HG03442 (cell line): Measurements from ENCODE around the gene RBFOX2.

Source experiments
- ATAC-seq: cut with Tn5 transposase; IDR thresholded peaks from one replicate; pipeline ENCODE4 v1.9.1; 2021; ENCODE audit warnings: mild to moderate bottlenecking, moderate library complexity; ENCODE audit not compliant: unreplicated experiment

The RBFOX2 gene

DNA sequence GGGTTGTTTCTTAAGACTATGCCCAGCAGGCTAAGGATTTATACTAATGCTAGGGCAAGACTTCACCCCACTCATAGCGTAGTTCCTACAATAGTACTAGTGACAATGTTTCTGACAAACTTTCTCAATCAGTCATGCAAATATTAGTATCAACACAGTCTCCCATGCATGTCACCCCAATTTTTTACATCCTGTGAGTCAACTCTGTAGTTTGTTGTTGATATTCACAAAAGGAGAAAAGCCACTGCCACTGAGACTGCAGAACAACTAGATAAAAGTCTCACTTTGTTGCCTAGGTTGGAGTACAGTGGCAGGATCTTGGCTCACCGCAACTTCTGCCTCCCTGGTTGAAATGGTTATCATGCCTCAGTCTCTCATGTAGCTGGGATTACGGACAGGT, 155.2 kb downstream of the RBFOX2 start:
- ATAC-seq, result no peak

DNA sequence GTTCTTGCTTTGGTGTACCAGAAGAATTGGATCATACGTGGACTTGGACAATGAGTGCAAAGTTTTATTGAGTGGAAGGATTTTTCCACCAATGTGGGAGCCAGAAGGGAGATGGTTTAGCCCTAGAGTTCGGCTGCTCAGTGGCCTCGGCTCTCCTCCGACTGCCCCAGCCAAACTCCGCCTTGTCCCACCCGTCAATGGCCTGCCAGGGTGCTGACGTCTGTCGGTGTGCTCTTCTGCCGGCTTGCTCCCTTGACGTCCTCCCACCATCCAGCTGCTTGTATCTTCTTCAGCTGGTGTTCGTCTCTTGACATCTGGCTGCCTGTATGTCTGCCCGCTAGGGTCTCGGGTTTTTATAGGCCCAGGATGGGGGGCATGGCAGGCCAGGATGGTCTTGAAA, 156.2 kb downstream of the RBFOX2 start:
- no peak for ATAC-seq

DNA sequence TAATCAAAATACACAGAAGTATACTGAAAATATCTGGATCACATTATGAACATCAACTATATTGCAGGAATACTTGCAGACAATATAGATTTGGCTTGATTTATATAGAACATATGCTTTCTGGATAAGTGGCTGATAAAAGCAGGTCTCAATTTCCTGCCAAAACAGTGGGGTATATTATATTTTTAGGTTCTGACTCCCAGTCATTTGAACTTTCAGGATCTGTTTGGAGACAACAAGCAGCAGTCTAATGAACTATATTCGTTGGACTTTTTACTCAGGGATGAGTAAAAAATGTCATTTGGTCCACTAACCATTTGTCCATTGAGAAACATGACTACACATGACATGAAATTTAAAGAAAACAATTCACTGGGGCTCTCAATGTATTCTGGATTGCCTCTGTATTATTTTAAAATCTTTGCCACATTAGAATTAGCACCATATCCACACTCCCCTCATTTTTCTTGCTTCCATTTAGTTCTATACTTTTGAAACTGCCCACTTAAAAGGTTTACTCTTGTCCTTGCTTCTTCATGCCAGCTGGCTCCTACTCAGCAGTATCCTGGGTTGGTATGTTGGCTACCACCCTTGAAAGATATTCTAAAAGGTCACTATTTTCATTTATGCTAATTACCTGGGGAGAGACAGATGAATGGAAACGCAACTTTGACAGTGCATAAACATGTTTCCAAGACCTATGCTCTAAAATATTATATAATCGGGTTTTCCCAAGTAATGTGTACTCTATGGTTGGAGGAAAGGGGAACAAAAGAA, 157.9 kb downstream of the RBFOX2 start:
- ATAC-seq, result no peak

DNA sequence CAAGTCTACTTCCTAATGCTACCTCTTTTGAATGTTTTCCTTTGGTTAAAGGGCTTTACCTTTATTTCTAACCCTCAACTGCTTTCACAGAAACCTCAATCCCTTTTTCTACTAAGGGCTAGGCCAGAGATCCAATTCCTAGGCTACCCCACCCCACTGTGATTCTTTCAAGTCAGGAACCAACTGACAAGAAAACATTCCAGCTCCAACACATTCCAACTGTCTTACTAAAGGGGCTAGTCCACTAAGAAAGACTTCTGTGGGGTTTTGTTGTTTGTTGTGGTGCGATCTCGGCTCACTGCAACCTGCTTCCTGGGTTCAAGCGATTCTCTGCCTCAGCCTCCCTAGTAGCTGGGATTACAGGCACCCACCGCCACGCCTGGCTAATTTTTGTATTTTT, 159.7 kb downstream of the RBFOX2 start:
- ATAC-seq, result no peak

DNA sequence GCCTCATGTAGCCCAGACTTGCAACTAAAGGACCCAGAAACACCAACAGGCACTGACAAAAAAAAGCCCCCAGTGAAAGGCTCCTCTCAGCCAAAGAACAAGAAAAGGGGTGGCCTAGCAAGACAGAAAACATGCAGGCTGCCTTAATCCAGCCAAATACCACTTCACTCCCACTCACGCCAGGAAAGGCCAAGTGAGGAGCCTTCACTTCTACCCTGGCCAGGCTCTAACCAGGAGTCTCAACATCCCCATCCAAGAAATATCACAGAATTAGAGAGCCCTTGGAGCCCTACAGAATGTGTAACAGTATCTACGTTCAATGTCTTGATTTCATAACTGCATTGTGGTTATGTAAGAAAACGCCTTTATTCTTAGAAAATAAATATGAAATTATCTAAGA, 162.0 kb downstream of the RBFOX2 start:
- ATAC-seq, result no peak

DNA sequence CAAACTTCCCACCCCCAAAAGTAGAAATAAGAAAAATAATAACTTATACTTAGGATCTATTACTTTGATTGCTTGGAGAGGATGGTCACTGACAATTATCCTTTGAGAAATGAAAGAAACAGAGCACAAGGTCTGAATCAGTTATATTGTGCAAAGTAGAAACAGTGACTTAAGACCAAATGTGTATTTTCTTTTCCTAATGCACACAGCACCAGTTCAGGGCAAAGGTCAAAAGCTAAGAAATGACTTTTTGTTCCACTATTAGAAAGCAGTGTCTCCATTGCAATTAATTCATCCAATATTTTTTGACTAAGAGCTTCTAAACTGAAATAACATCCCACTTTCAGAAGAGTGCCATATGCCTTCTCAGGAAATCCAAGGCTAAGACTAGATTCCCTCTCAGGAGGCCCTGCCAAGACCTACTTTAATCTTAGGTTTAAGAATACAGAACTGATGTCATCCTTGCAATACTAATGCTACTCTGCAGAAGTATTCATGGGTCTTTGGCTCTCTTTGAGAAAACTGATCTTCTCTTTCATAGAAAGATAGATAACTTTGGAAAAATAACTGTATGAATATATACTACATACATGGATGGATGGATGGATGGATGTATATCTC, 164.0 kb downstream of the RBFOX2 start:
- ATAC-seq, result no peak

DNA sequence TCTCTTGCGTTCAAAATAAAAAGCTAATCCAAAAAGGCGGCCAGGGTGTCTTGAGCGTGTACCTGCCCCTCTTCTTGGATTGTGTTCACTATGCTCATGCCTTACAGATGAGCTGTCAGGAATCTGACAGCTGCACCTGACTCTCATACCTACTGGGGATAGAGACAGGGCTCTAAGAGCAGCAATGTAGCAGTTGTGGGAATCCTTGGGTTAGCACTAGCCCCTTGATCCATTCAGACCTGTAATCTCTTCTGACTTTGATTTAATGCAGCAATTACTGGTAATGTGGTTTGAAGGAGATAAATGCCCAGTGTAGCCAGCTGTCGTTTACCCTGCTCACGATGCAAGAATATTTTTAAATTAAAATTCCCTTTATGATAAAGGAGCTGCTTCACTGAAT, 165.2 kb downstream of the RBFOX2 start:
- ATAC-seq, result no peak

DNA sequence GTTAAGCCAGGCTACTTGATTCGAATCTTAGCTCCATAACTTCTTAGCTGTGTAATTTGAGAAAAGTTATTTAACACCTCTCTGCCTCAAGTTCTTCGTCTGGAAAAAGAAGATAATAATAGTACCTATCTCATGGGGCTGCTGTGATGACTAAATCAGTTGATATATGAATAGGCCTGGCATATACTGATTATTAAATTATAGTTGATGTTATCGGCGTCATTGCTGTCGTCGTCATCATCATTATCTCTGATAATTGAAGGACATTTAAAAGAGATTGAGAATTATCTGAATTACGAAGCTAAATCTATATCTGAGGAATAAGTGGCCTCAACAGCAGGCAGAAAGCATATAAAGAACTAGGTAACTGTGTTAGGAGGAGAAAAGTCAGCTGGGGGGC, 165.9 kb downstream of the RBFOX2 start:
- no peak for ATAC-seq

DNA sequence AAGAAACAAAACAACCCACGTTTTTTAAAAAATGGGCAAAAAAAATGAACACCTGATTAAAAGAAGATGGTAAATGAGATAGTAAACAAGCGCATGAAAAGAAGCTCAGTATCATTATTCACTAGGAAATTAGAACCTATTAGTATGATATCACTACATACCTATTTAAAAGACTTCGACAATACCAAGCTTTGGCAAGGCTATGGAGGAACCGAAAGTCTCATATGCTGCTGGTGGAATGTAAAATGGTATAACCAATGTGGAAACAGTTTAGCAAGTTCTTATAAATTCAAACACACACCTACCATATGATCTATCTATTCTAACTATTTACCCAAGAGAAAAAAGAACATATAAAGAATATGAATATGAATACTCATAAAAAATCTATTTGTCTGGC, 167.2 kb downstream of the RBFOX2 start:
- no peak for ATAC-seq

DNA sequence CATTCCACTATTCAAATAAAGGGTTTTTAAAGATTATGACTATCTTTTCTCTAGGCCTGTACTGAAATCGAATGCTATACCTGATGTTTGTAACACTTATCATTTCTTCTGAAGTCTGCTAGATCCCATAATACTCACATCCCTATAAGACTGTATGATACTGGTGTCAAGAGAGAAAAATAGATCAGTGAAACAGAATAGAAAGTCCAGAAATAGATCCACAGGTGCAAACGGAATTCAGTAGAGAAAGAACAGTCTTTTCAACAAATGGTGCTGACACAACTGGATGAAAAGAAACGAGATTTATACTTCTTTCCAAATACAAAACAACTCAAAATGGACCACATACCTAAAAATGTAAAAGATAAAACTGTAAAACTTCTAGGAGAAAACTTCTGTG, 167.8 kb downstream of the RBFOX2 start:
- no peak for ATAC-seq

DNA sequence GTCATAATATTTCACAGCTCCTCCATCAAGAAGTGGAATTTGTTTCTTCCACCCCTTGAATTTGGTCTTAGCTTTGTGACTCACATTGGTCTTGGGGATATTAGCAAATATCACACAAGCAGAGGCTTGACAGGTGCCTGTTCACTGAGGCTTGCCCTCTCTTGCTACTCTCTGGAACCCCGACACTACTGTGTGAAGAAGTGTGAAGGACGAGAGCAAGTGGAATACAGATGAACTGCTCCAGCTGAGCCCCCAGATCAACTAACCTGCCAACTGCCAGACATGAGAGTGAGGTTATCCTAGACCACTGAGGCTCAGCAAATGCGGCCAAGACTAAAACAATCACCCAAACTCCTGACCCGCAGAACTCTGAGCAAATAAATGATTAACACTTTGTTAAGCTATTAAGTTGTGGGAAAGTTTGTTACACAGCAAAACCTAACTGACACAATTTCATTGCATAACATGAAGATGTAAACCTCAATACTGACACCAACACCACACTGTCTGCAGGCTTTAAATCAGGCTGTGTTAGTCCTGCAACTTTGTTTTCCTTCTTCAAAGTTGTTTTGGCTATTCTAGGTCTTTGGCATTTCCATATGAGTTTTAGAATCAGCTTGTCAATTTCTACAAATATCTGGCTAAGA, 168.4 kb downstream of the RBFOX2 start:
- no peak for ATAC-seq

DNA sequence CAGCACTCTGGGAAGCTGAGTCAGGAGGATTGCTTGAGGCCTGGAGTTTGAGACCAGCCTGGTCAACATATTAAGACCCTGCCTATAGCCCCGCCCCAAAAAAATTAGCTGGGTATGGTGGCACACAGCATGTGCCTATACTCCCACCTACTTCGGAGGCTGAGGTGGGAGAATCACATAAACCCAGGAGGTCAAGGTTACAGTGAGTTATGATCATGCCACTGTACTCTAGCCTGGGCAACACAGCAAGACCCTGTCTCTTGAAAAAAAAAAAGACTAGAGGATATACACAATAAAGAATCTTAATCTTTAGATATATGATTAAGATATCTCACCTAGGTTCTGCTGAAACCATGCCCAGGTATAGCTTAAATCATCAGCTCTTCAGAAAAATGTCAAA, 174.3 kb downstream of the RBFOX2 start:
- ATAC-seq, result no peak

DNA sequence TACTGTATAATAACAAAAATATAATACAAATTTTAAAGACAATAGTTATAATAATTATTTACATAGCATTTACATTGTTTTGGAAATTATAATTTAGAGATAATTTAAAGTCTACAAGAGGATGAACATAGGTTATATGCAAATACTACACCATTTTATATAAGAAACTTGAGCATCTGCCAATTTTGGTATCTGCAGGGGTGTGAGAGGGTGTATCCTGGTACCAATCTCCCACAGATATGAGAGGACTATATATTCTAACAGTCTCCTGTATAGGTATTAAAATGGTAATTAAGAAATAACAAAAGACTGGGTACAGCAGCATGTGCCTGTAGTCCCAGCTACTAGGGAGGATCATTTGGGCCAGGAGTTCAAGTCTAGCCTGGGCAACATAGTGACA, 176.5 kb downstream of the RBFOX2 start:
- no peak for ATAC-seq

DNA sequence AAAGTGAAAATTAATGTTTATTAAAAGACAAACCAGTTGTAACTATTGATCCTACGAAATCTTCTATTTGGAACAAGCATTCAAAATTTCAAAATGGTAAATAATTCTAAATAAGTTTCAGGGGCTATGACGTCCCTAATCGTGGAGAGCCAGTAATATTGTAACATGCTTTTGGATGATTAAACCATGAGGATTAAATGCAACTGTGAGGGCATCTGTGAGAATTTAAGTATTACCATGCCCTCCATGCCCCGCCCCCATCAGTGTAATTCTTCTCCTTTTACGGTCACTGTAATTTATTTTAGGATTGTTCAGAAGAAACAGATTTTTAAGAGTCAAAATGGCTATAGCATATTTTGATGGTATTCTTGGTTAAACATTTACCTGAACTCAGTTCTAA, 177.8 kb downstream of the RBFOX2 start:
- no peak for ATAC-seq

DNA sequence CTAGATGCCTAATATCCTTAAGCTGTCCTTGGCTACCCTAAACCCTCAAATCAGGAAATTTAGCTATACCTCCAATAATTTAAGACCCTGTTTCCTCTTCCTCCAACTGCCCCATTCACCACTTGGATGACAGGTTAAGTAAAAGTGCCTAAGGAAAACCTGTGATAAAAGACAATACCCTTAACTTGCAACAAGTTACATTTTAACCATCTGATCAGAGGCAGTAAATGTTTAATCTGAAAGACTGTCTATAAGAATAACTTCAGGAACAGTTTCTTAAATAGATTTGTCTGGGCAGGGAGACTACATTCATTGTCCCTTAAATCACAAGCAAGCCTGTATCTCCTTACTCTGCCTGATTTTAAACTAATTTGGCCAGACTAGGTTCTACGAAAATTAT, 181.8 kb downstream of the RBFOX2 start:
- no peak for ATAC-seq

DNA sequence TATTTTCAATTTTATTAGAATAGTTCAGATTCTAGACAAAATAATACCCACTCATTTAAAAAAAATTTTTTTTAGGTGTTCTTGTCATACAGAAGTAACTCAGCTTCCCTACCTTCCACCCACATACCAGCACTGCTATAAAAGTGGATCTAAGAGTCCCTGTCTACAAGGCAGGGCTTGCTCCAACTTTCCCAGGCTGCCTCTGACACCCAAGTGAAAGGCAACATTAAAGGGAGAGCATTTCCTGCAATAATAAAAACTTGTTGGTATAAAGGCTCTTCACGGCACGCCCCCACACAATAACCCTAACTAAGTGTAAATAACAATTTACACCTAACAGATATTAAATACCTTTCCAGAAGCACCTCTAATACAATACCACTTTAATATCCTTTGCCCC, 183.7 kb downstream of the RBFOX2 start:
- no peak for ATAC-seq

DNA sequence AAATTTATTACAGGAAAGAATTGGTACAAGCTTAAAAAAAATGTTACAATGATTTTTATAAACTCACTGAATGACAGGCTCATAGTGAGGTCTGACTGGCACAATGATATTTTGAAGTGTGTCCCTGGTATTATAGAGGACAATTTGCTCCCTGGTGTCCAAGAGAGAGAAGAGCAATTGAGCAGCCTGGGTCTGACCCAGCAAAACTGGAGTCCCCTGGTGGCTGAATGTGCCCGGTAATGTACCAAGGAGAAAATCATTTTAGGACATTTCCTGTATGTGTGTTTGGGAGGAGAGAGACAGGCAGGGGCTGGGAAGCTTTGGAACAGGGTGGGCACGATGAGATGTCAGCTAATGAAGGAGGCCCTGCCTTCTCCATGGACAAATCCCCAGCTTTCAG, 185.7 kb downstream of the RBFOX2 start:
- no peak for ATAC-seq

DNA sequence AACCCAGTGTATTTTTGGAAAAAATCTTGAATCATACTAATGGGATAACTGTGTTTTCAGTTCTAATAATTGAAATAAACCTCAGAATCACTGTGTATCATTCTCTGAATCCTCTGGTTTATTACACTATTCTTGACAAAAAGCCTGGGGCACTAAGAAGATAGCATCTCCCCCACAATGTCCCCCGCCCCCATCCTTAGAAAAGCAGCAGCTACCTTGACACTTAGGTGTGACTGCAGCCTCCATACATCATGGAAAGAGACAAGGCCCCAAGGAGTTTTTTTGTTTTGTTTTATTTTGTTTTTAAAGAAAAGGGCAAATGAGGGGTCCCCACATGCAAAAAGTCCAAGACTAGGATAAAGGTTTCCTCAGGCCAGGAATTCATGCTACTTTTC, 186.1 kb downstream of the RBFOX2 start:
- ATAC-seq, result no peak

DNA sequence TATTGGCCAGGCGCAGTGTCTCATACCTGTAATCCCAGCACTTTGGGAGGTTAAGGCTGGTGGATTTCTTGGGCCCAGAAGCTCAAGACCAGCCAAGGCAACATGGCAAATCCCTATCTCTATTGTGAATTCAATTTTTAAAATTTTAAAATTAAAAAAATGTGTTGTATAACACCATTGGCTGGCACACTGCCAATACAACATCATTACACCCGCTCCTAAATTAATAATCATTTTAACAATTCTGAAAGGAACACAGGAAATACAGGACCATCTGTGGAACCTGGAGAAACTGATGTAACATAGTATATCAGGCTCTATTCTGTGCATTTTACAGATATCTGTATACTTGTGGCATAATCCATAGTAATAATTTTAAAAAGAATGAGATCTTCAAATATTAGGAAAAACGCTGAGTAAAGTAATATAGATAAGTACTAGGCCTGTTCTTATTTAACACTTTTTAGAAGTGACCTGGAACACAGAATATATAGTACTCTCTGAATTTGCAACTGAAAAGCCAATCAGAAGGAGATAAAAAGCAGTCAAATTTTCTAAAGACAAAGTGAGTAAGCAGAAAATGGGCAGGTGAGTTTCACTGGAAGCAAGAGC, 186.6 kb downstream of the RBFOX2 start:
- no peak for ATAC-seq

DNA sequence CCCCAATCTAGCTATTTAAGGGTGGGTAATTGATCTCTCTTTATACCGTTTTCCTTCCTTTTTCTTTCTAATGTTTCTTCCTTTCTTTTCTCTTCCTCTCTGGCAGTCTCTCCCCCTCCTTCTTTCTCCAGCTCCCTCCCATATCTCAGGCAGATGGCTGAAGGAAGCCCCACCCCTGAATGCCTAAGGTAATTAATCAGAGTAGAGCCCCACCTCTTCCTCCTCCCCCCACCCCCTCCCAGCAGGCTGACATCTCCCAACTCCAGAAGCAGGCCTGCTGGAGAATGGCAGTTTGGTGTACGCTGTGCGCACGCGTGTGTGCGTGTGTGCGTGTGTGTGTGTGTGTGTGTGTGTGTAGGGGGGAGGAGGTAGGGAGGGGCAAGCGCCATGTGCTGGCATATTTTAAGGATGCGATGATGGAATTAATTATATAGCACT, 188.3 kb downstream of the RBFOX2 start:
- ATAC-seq, result no peak

DNA sequence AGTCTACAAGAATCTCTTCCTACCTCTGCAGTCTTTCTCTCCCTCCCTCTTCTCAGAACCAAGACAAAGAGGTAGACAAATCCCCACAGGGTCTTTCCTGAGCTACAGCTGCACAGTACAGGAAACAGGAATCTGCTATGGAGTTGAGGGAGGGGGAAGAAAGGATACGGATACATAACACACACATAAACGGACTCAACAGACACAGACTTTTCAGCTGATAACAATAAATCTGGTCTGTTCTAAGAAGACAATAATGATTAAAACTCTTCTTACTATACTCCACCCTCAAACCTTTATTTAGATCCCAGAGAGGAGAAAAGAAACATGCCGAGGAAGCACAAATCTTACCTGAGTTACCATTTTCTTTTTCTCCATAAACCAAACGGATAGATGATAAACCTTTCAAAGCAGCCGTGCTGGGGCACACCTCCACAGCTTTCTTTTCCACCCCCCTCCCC, 188.8 kb downstream of the RBFOX2 start:
- ATAC-seq, result no peak
